ENCODE measurements around the gene ODAD2.

The ODAD2 gene

GRCh38 chr10:27838361-27838760 lies 160.5 kb downstream of the ODAD2 start:
- no peak for DNase-seq

GRCh38 chr10:27834476-27834875 lies 164.4 kb downstream of the ODAD2 start:
- no peak for DNase-seq

DNA sequence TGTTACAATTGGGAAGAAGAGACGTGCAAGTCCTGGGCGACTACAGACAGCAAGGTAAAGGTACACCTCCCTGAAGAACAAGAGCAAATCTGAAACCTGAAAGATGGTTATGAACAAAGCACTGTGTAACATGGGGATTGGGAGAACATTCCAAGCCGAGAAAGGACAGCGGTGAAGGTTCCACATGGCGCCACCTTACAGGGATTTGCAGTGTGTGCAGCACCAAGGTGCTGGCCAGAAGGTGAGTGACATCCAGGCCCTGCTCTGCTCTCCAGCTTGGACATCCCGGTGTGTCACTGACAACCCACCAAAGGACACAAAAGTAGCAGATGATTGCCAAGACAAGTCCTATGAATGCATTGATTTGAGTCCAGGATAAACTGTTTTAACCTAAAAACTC lies 165.1 kb downstream of the ODAD2 start:
- DNase-seq, result no peak

DNA sequence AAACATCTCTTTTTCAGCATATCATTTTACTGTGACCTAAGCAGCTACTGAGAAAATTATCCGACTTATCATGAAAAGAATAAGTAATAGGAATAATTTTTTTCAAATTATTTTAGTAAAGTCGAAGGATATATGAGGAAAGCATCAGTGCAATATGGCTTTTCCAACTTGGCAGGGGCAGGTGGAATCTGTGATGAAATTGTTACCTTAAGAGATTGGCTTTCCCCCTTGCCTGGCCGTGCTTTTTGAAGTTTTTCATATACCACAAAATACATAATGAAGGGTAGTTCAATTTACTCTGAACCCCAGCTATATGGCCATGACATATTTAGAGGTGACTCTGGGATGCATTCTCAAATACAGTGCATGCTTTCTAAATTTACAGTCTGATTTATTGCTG lies 166.1 kb downstream of the ODAD2 start:
- DNase-seq, result no peak

GRCh38 chr10:27826369-27826768 lies 172.5 kb downstream of the ODAD2 start:
- no peak for DNase-seq

DNA sequence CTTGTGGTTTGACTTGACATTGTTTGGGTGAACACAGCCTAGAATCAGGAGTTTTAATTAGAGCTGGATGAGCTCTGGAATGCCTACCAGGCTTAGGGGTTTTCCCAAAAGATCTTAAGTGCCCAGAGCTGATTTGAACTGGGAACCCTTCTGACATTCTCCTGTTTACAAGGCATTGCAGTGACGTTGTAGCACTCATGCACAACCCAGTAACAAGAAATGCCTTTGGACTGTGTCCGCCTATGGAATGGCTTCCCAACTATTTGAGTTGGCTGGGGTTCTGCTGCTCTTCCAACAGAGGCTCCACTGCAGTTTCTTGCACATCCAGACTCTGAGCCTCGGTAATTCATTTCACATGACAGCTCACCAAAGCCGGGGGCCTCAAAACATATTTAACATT lies 176.6 kb downstream of the ODAD2 start:
- no peak for DNase-seq

GRCh38 chr10:27820637-27821036 lies 178.2 kb downstream of the ODAD2 start:
- no peak for DNase-seq

- DNase-seq, result no peak
Measured at GRCh38 chr10:27819781-27820531, 178.9 kb downstream of the ODAD2 start.

DNA sequence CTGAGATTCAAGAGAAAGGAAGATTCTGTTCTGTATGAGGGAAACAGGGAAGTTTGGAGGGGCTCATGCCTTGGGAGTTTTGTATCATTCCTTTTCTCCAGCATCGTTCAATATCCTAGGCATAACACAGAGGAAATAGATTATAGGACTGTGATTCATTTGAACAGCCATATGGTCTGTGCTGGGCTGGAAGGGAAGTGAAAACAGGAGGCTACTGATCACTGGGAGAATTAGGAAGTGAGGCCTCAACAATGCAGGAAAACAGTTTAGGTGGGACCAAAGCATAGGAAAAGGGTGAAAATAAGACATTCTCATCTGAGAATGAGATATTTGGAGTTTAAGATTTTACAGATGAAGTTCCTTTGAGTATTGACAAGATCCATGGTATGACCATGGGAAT lies 182.6 kb downstream of the ODAD2 start:
- DNase-seq, result no peak

GRCh38 chr10:27815846-27816245 lies 183.0 kb downstream of the ODAD2 start:
- DNase-seq, result no peak

GRCh38 chr10:27815261-27815660 lies 183.6 kb downstream of the ODAD2 start:
- no peak for DNase-seq

- DNase-seq, result no peak
Measured at GRCh38 chr10:27805180-27805579, 193.7 kb downstream of the ODAD2 start.

DNA sequence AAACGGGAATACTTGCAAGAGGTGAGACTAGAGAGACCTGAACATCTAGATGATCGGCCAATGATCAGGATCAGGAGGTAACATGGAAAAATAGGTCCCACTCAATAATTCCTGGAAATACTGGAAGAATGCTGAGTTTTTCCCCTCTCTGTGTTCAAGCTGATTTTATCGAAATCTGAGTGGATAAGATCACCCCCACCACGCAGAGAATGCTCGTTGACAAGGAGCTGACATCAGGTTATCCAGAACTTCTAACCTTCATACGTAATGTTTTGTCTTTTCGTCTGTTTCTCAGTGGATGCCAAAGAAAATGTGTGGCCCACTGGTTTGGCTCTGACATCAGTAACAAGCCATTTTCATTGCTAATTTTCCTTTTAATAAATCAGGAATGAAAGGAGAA lies 194.7 kb downstream of the ODAD2 start:
- DNase-seq, result no peak

- no peak for DNase-seq
Measured at GRCh38 chr10:27801171-27801785, 197.6 kb downstream of the ODAD2 start.

GRCh38 chr10:27799046-27799445 lies 199.8 kb downstream of the ODAD2 start:
- no peak for DNase-seq

GRCh38 chr10:27794157-27794556 lies 204.7 kb downstream of the ODAD2 start:
- DNase-seq, result no peak

DNA sequence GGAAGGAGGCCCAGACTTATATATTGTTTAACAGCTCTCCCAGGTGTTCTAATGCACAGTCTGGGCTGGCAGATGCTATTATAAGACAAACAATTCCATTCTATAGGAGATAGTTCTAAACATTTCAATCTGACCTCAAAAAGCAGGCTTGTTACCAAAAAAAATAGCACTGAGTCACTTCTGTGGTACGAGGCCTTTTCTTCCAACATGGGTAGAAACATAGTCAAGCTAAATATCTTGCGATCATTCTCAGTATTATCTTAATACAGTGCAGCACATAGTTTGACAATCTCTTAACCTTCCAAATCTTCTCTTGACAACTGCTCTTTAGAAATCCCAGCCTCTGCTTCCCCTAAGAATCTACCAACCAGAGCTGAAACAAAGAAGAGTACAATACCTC lies 206.7 kb downstream of the ODAD2 start:
- no peak for DNase-seq

DNA sequence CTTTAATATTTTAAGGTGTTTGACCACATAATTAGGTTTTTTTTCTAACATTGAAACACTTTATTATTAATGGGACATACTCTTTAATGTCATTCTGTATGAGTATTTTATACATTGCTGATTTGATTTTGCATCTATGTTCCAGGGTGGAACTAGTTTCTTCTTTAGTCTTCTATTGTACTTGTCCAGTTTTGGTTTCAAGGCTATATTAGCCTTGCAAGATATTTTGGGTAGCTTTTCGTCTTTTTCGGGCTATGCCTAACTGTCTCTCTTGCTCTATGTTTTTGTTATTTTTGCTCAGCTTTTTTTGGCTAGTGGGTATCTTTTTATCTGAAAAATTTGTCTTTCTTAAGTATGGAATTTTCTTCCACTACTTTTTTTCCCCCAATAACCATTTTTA lies 214.6 kb downstream of the ODAD2 start:
- no peak for DNase-seq

DNA sequence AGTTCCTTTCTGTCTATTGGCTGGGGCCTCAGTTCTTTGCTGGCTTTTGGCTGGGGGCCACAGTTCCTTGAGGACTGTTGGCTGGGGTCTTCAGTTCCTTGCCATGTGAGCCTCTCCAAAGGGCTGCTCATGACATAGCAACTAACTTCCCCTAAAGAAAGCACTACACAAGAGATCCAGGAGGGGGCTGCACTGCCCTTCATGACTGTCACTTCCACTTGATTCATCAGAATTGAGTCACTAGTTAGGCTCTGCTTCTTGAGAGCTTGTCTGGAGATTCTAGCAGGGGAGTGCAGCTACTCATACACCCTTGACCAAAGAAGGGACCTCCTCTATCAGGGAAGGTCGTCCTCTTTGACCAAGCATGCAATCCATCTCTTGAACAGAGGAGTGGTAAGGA lies 215.2 kb downstream of the ODAD2 start:
- no peak for DNase-seq

DNA sequence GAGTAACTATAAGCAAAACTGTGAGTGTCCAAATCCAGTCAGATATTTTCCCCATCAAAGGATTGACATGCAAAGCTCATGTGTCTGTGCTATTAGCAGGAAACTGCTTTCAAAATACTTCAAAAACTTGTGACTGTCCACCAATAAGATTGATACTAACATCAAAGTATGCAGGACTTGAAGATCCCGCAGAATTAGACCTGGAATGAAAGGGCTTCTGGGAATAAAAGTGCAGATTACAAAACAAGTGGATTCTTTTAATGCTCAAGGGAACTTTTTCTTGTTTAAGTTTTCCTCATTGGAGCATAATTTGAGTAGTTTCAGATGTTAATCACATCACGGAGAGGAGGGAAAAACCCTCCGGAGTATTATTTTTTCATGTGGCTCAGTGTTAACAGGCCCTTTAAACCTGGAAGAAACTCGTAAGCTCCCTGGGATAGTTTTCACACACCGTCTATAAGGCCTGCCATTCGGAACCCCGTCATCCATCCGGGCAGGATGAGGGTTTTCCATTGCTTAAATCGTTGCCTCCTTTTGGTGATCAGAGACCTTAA lies 219.3 kb downstream of the ODAD2 start:
- no peak for DNase-seq

GRCh38 chr10:27774831-27775230 lies 224.0 kb downstream of the ODAD2 start:
- DNase-seq, result no peak

DNA sequence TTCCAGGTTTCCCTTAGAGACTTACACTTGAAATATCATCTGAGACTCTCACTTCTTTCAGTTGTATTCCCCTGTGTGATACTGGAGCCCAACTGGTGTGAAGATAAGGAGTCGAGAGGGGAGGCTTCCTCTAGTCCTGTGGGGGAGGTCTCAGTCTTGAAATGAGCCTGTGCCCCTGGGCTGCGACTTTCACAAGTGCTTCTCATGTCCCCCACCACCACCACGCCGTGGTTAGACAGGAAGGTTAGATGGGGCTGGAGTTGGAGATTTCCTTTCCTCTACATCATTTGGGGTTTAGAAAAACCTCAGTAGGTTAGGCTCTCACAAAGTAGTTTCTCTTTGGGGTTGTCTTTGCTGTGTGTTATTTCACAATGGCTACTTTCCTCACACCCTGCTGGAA lies 227.6 kb downstream of the ODAD2 start:
- DNase-seq, result no peak

DNA sequence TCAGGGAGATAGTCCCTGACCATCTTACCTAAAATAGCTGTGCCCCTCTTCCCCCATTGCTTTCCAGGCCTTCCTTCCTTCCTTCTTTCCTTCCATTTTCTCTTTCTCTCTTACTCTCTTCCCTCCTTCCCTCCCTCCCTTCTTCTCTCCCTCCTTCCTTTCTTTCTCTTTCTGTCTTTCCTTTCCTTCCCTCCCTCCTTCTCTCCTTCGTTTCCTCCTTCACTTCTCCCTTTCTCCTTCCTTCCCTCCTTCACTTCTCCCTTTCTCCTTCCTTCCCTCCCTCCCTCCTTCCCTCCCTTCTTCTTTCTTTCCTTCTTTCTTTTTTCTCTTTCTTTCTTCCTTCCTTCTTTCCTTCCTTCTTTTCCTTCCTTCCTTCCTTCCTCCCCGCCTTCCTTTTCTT lies 228.7 kb downstream of the ODAD2 start:
- no peak for DNase-seq

Data from AML-193 (cell line).